ENCODE results near the gene BACE1. TPM values are rescaled to one million over a fixed set of nuclear protein-coding genes. Genes with fewer than 3 reads are reported as not detected.

BACE1 gene
- total and polyA plus RNA-seq, 2 of the 13 experiments (the other 11 are each of a cell fraction or from before 2014, with no cell fraction given), result 7.5 to 17.9 TPM

- 75% methylated on average over 6 of the region's 6 CpGs for WGBS (ENCODE audit: low lambda C conversion rate)
- no peaks in the 10 kb centered on the region for H3K79me2 ChIP-seq (ENCODE audit: insufficient read depth, low read length)
- no peaks in the 10 kb centered on the region for H3K27me3 ChIP-seq (ENCODE audit: control insufficient read depth in 1 of 2, insufficient read depth in 2 of 2, low read length in 2 of 2)
- H3K9ac ChIP-seq (ENCODE audit: insufficient read depth, low read depth, low read length), result no peak overlapping the region
- H3K27ac ChIP-seq (ENCODE audit: extremely low read length, insufficient read depth, low read length), result no peak overlapping the region
- H3K36me3 ChIP-seq (replicated peaks in 1 of 2; ENCODE audit: control insufficient read depth in 1 of 2, insufficient read depth in 2 of 2, low read length in 2 of 2), result peaks cover 0 to 1% of the 10 kb centered on the region in 2 experiments; a peak in 2 of 5 replicates
- DNase-seq (ENCODE audit: low spot score) (no peak), ATAC-seq (no peak), FAIRE-seq (no peak)
- no peak overlapping the region for H3K4me3 ChIP-seq (replicated peaks in 1 of 3; ENCODE audit: insufficient read depth in 1 of 3, low read depth in 2 of 3, low read length in 3 of 3)
- H2AFZ ChIP-seq (ENCODE audit: low read length), result no peak overlapping the region
- H3K4me2 ChIP-seq (ENCODE audit: low read depth, low read length), result no peak overlapping the region
- in situ Hi-C loops (cut with HindIII; ENCODE audit: extremely low pct_ligation_motif_present, low pct_unique_long_range_greater_than_20kb) (no loop called here), intact Hi-C loops (cut with micrococcal nuclease; ENCODE audit: unreplicated experiment) (no loop called here)
- no peak for TF ChIP-seq PRMT3 (CRISPR knock-in tag; IDR thresholded peaks at IDR 0.05; ENCODE audit: borderline replicate concordance, low read depth)
- no peak for TF ChIP-seq ZBTB7B (CRISPR knock-in tag; IDR thresholded peaks at IDR 0.05)
- TF ChIP-seq ELF3 (CRISPR knock-in tag; IDR thresholded peaks at IDR 0.05), result no peak
- TF ChIP-seq PRDM15 (CRISPR knock-in tag; IDR thresholded peaks at IDR 0.05), result no peak
- no peak for TF ChIP-seq FOXA1 (IDR thresholded peaks at IDR 0.05)
- no peak for TF ChIP-seq FOXA1 (CRISPR knock-in tag; IDR thresholded peaks at IDR 0.05)
- TF ChIP-seq ZNF430 (CRISPR knock-in tag; IDR thresholded peaks at IDR 0.05), result no peak
- no peak for TF ChIP-seq HOXA5 (CRISPR knock-in tag; IDR thresholded peaks at IDR 0.05)
- TF ChIP-seq SRSF4 (IDR thresholded peaks at IDR 0.05; ENCODE audit: low read depth, low read length, poor library complexity, severe bottlenecking), result no peak
- TF ChIP-seq MIER3 (CRISPR knock-in tag; IDR thresholded peaks at IDR 0.05; ENCODE audit: borderline replicate concordance), result no peak
- TF ChIP-seq ZNF367 (CRISPR knock-in tag; IDR thresholded peaks at IDR 0.05; ENCODE audit: borderline replicate concordance), result no peak
- no peak for TF ChIP-seq ZNF512B (CRISPR knock-in tag; IDR thresholded peaks at IDR 0.05; ENCODE audit: borderline replicate concordance)
- no peak for TF ChIP-seq TRIM24 (CRISPR knock-in tag; IDR thresholded peaks at IDR 0.05)
- TF ChIP-seq KDM3A (CRISPR knock-in tag; IDR thresholded peaks at IDR 0.05; ENCODE audit: low read depth), result no peak
- no peak for TF ChIP-seq ZNF546 (CRISPR knock-in tag; conservative IDR thresholded peaks at IDR 0.05)
- no peak for TF ChIP-seq NR3C1 (CRISPR knock-in tag; IDR thresholded peaks at IDR 0.05)
- TF ChIP-seq TEAD3 (CRISPR knock-in tag; optimal IDR thresholded peaks at IDR 0.05; ENCODE audit: borderline replicate concordance), result no peak
- TF ChIP-seq ZNF431 (CRISPR knock-in tag; IDR thresholded peaks at IDR 0.05; ENCODE audit: borderline replicate concordance, low read depth), result no peak
- no peaks in the 10 kb centered on the region for H4K20me1 ChIP-seq (ENCODE audit: insufficient read depth, low read length)
- H3K4me1 ChIP-seq (ENCODE audit: insufficient read depth, low read length), result peaks cover 10% of the 10 kb centered on the region
- CTCF ChIA-PET (ENCODE audit: low intra/inter-chr PET ratio, low total read pairs), result no interaction called here
- POLR2A ChIA-PET, result no interaction called here
- no TSS peak for BruUV-seq (replicated peaks)
- no peaks in the 10 kb centered on the region for H3K9me3 ChIP-seq (ENCODE audit: low read length)
Observed at GRCh38 chr11:117334896-117335295, 18.8 kb upstream of the BACE1 start.
